Body of pancreas (tissue), 4 donors: Measurements from ENCODE around the gene CD274. TPM values are rescaled to one million over a fixed set of nuclear protein-coding genes. Genes with fewer than 3 reads are reported as not detected.
"Not testable (repeated sequence)": the region's sequence is repeated elsewhere in the genome, so short reads cannot be mapped to it uniquely, and the experiment has no call there.

Experiments
- ATAC-seq: fragments of 150-250 bp; one replicate; pipeline ENCODE4 v1.9.1; 2016
- DNase-seq, 4 donors: peaks; one replicate each; pipeline ENCODE4 v3.0.0-alpha.2; 2019
- H3K27ac ChIP-seq, 4 donors: fragments of 200-600 bp; sonication (generic); 1 replicate in 3 of 4; 2 replicates in 1 of 4; pipeline versions ENCODE4 v1.5.1 to v1.6.1; 2016 to 2019; ENCODE audit warnings: mild to moderate bottlenecking in 1 of 4, mixed read lengths in 1 of 4, moderate library complexity in 1 of 4
- H3K27me3 ChIP-seq, 2 donors: fragments of 200-600 bp; sonication (generic); one replicate each; pipeline ENCODE4 v1.6.0; 2016; ENCODE audit warnings: mild to moderate bottlenecking in 1 of 2
- H3K36me3 ChIP-seq, 2 donors: fragments of 200-600 bp; sonication (generic); replicated peaks in 1 of 2; 2 replicates each; pipeline ENCODE4 v1.5.1; 2016; ENCODE audit warnings: low read depth in 2 of 2; ENCODE audit not compliant: insufficient read depth in 1 of 2
- H3K4me1 ChIP-seq: fragments of 200-600 bp; sonication (generic); one replicate; pipeline ENCODE4 v1.6.0; 2016
- H3K4me3 ChIP-seq, 2 donors: fragments of 200-600 bp; sonication (generic); 1 replicate in 1 of 2; 2 replicates in 1 of 2; pipeline ENCODE4 v1.5.1; 2016 to 2019
- H3K9me3 ChIP-seq, 3 donors: fragments of 200-600 bp; sonication (generic); 1 replicate in 2 of 3; 2 replicates in 1 of 3; pipeline ENCODE4 v1.5.1; 2016
- CTCF ChIP-seq, 7 experiments: fragments of 450-650 bp in 4 of 7; fragments of 200-600 bp in 3 of 7; sonication (generic) in 3 of 7; IDR thresholded peaks; one replicate each; pipeline ENCODE4 v1.5.1; 2016 to 2019; ENCODE audit warnings: antibody characterized with exemption in 7 of 7
- POLR2A ChIP-seq, 3 donors: fragments of 450-650 bp; IDR thresholded peaks; one replicate each; pipeline ENCODE4 v1.6.1; 2016; ENCODE audit warnings: antibody characterized with exemption in 3 of 3, mild to moderate bottlenecking in 2 of 3
- WGBS, 2 donors: methylation state at CpG; one replicate each; pipeline ENCODE4 v1.1.5; 2017; 5-methylcytosine and 5-hydroxymethylcytosine counted together
- intact Hi-C: fragments of 100-400 bp; cut with DNase I; formaldehyde crosslinking; loops from one replicate; pipeline ENCODE4 v1.15.1; 2023
- total RNA-seq, 2 donors: library from RNA; depleted of rRNA; stranded (reverse); fragments of >200 nt; gene quantifications; one replicate each; pipeline ENCODE4 v1.1.0, GENCODE V29; 2016

CD274 gene
- total RNA-seq, 2 donors from 2014 or later, result 1.6 to 3.6 TPM

GRCh38 chr9:5488221-5489008, 38.1 kb downstream of the CD274 start:
- Histone ChIP-seq H3K4me1 (no peaks in the 10 kb centered on the region), H3K27ac (no peak overlapping the region), H3K27me3 (no peaks in the 10 kb centered on the region), H3K36me3 (no peaks in the 10 kb centered on the region), H3K4me3 (no peak overlapping the region), H3K9me3 (no peaks in the 10 kb centered on the region)
- ATAC-seq (no peak), DNase-seq (no peak)
- TF ChIP-seq POLR2A (IDR thresholded peaks at IDR 0.05) (no peak), CTCF (IDR thresholded peaks at IDR 0.05) (no peak)
- 75 to 83% methylated on average over 9 of the region's 9 CpGs for WGBS, 2 donors
- intact Hi-C loops, result no loop called here

- WGBS, 2 donors, result 76 to 80% methylated on average over 9 of the region's 9 CpGs
- Histone ChIP-seq H3K4me1 (no peaks in the 10 kb centered on the region), H3K27ac (no peak overlapping the region), H3K27me3 (no peaks in the 10 kb centered on the region), H3K9me3 (no peaks in the 10 kb centered on the region), H3K4me3 (no peak overlapping the region), H3K36me3 (no peaks in the 10 kb centered on the region)
- DNase-seq (no peak), ATAC-seq (no peak)
- intact Hi-C loops, result no loop called here
- no peak for TF ChIP-seq POLR2A (IDR thresholded peaks at IDR 0.05)
- no peak for TF ChIP-seq CTCF (IDR thresholded peaks at IDR 0.05)
These were observed 39.5 kb downstream of the CD274 start for GRCh38 chr9:5489630-5490490.

- ATAC-seq (no peak), DNase-seq (no peak)
- no peaks in the 10 kb centered on the region for H3K4me1 ChIP-seq
- H3K36me3 ChIP-seq, result no peaks in the 10 kb centered on the region
- TF ChIP-seq POLR2A (IDR thresholded peaks at IDR 0.05) (no peak), CTCF (IDR thresholded peaks at IDR 0.05) (no peak)
- intact Hi-C loops, result no loop called here
- H3K27me3 ChIP-seq, result no peaks in the 10 kb centered on the region
- H3K27ac ChIP-seq, result no peak overlapping the region
- 71 to 75% methylated on average over 1 of the region's 1 CpG for WGBS, 2 donors
- H3K4me3 ChIP-seq, result no peak overlapping the region
- no peaks in the 10 kb centered on the region for H3K9me3 ChIP-seq
These were observed 42.8 kb downstream of the CD274 start for GRCh38 chr9:5492965-5493678.

- TF ChIP-seq POLR2A (IDR thresholded peaks at IDR 0.05) (no peak), CTCF (IDR thresholded peaks at IDR 0.05) (no peak)
- Histone ChIP-seq H3K4me3 (no peak overlapping the region), H3K27ac (peak overlapping the region in 1 of 4 donors; percentile 59), H3K4me1 (no peaks in the 10 kb centered on the region), H3K27me3 (no peaks in the 10 kb centered on the region), H3K36me3 (no peaks in the 10 kb centered on the region), H3K9me3 (no peaks in the 10 kb centered on the region)
- ATAC-seq (no peak), DNase-seq (peak in 1 of 4 donors; percentile 62)
- WGBS, 2 donors, result 64 to 85% methylated on average over 8 of the region's 8 CpGs
- intact Hi-C loops, result no loop called here
These were observed 43.6 kb downstream of the CD274 start for GRCh38 chr9:5493679-5494511.

- 52 to 57% methylated on average over 3 of the region's 3 CpGs for WGBS, 2 donors
- H3K4me3 ChIP-seq, H3K36me3 ChIP-seq, ATAC-seq, H3K9me3 ChIP-seq, H3K27me3 ChIP-seq, DNase-seq, intact Hi-C loops, H3K27ac ChIP-seq, H3K4me1 ChIP-seq: not testable (repeated sequence)
These were observed 44.4 kb downstream of the CD274 start for GRCh38 chr9:5494765-5495164.
